Measurements from ENCODE around the gene ABHD15.

GRCh38 chr17:29544066-29544465 is 22.8 kb downstream of the ABHD15 start:
- TF ChIP-seq, protein P1, sequence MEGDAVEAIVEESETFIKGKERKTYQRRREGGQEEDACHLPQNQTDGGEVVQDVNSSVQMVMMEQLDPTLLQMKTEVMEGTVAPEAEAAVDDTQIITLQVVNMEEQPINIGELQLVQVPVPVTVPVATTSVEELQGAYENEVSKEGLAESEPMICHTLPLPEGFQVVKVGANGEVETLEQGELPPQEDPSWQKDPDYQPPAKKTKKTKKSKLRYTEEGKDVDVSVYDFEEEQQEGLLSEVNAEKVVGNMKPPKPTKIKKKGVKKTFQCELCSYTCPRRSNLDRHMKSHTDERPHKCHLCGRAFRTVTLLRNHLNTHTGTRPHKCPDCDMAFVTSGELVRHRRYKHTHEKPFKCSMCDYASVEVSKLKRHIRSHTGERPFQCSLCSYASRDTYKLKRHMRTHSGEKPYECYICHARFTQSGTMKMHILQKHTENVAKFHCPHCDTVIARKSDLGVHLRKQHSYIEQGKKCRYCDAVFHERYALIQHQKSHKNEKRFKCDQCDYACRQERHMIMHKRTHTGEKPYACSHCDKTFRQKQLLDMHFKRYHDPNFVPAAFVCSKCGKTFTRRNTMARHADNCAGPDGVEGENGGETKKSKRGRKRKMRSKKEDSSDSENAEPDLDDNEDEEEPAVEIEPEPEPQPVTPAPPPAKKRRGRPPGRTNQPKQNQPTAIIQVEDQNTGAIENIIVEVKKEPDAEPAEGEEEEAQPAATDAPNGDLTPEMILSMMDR (IDR thresholded peaks at IDR 0.05) = no peak
- TF ChIP-seq POLR2A (IDR thresholded peaks at IDR 0.05) = no peak
- TF ChIP-seq POLR2AphosphoS5 (IDR thresholded peaks at IDR 0.05; ENCODE audit: insufficient read depth in 1 of 2, low read depth in 1 of 2) = no peak
